Stimulated activated CD8-positive, alpha-beta memory T cell treated with anti-CD3 and anti-CD28 coated beads, Interleukin-12 subunit alpha, Interleukin-12 subunit beta, amount 100 ng/mL, for 1 hour (primary cell): Measurements from ENCODE around the gene HSPE1.
"Not testable (repeated sequence)": the region's sequence is repeated elsewhere in the genome, so short reads cannot be mapped to it uniquely, and the experiment has no call there.

ENCODE experiments used
- DNase-seq: peaks from one replicate; pipeline ENCODE4 v3.0.0-alpha.2; 2020; ENCODE audit warnings: low read depth

HSPE1 gene

GRCh38 chr2:197499594-197500502 is at the start of gene HSPE1, which contains the start of gene HSPD1:
Gene HSPE1 (plus strand): TSS chr2:197500379. CDS start chr2:197500437, 58 bp downstream.
Gene HSPD1 (minus strand): TSS chr2:197499840. CDS start chr2:197498848, 992 bp downstream.
- DNase-seq: peak; percentile 95

GRCh38 chr2:197450465-197450864 is 49.7 kb upstream of the HSPE1 start:
- no peak for DNase-seq

GRCh38 chr2:197450935-197451358 is 49.2 kb upstream of the HSPE1 start:
- DNase-seq: not testable (repeated sequence)

GRCh38 chr2:197452754-197453122 is 47.4 kb upstream of the HSPE1 start:
- DNase-seq: no peak

GRCh38 chr2:197453123-197453913 is 46.9 kb upstream of the HSPE1 start, which contains the start of gene COQ10B:
Gene COQ10B (plus strand): TSS chr2:197453552. CDS start chr2:197453561, 9 bp downstream.
- peak; percentile 96 for DNase-seq

GRCh38 chr2:197453914-197454398 is 46.2 kb upstream of the HSPE1 start:
- no peak for DNase-seq

- no peak for DNase-seq
Measured at GRCh38 chr2:197454923-197455322, 45.3 kb upstream of the HSPE1 start.

- no peak for DNase-seq
Measured at GRCh38 chr2:197455428-197455827, 44.8 kb upstream of the HSPE1 start.

GRCh38 chr2:197460649-197461048 is 39.5 kb upstream of the HSPE1 start:
- no peak for DNase-seq

GRCh38 chr2:197461057-197461456 is 39.1 kb upstream of the HSPE1 start:
- DNase-seq: no peak

GRCh38 chr2:197464175-197464574 is 36.0 kb upstream of the HSPE1 start:
- no peak for DNase-seq

- no peak for DNase-seq
Measured at GRCh38 chr2:197472166-197472565, 28.0 kb upstream of the HSPE1 start.

- DNase-seq: no peak
Measured at GRCh38 chr2:197477797-197478196, 22.4 kb upstream of the HSPE1 start.

- no peak for DNase-seq
Measured at GRCh38 chr2:197480165-197481036, 19.8 kb upstream of the HSPE1 start.

GRCh38 chr2:197484248-197484647 is 15.9 kb upstream of the HSPE1 start:
- DNase-seq: not testable (repeated sequence)

GRCh38 chr2:197486175-197486574 is 14.0 kb upstream of the HSPE1 start:
- no peak for DNase-seq

- DNase-seq: no peak
Measured at GRCh38 chr2:197487385-197487784, 12.8 kb upstream of the HSPE1 start.

GRCh38 chr2:197495433-197496134 is 4.6 kb upstream of the HSPE1 start:
- DNase-seq: no peak

GRCh38 chr2:197496695-197497094 is 3.5 kb upstream of the HSPE1 start:
- DNase-seq: no peak

- no peak for DNase-seq
Measured at GRCh38 chr2:197497326-197497725, 2.9 kb upstream of the HSPE1 start.
